Endothelial cell of umbilical vein (primary cell): ENCODE data around the gene JMJD8. TPM values are rescaled to one million over a fixed set of nuclear protein-coding genes. Genes with fewer than 3 reads are reported as not detected.

Source experiments
- BruUV-seq: library from RNA; stranded (reverse); fragments of 400-500 nt; replicated peaks from 2 replicates; lab custom pipeline; 2021; lab: Mats Ljungman, UMichigan
- CTCF ChIA-PET: fragments of 300-600, 350-600 bp; sonication (Branson Sonifier 250); formaldehyde crosslinking; loops from one replicate; lab custom pipeline; 2021; ENCODE audit warnings: antibody characterized with exemption, inconsistent platforms; lab: Charles Lee
- POLR2A ChIA-PET: fragments of 300-600, 350-600 bp; sonication (Branson Sonifier 250); formaldehyde crosslinking; loops from one replicate; lab custom pipeline; 2021; ENCODE audit warnings: antibody characterized with exemption, inconsistent platforms; lab: Charles Lee
- DNase-seq: peaks from one replicate; pipeline ENCODE4 v3.0.0-alpha.2; 2011; ENCODE audit warnings: low read depth, low spot score
- FAIRE-seq: peaks from 2 replicates; lab custom pipeline; 2011; peaks lifted over from hg19 to GRCh38; lab: Jason Lieb, UNC
- H2AFZ ChIP-seq: 2 replicates; pipeline ENCODE4 v1.6.0; 2012; ENCODE audit warnings: low read depth, low read length, control low read depth, inconsistent platforms
- H3K27ac ChIP-seq: 2 replicates; pipeline ENCODE4 v1.5.1; 2011; ENCODE audit warnings: low read depth, mild to moderate bottlenecking, control low read depth, low read length, moderate library complexity; ENCODE audit not compliant: insufficient read depth
- H3K27me3 ChIP-seq, 2 experiments: 2 replicates each; pipeline versions ENCODE4 v1.6.0 to v1.6.1; 2011; ENCODE audit warnings: low read length in 2 of 2, mixed read lengths in 1 of 2; ENCODE audit not compliant: control insufficient read depth in 2 of 2, insufficient read depth in 2 of 2
- H3K36me3 ChIP-seq, 2 experiments: 2 replicates in 1 of 2; 3 replicates in 1 of 2; pipeline ENCODE4 v1.5.1; 2011; ENCODE audit warnings: low read length in 2 of 2, mild to moderate bottlenecking in 1 of 2, moderate library complexity in 1 of 2; ENCODE audit not compliant: control insufficient read depth in 2 of 2, insufficient read depth in 2 of 2; ENCODE audit errors: extremely low read depth in 1 of 2
- H3K4me1 ChIP-seq: 3 replicates; pipeline ENCODE4 v1.5.1; 2011; ENCODE audit warnings: mild to moderate bottlenecking, low read length; ENCODE audit not compliant: control insufficient read depth, insufficient read depth; ENCODE audit errors: extremely low read depth
- H3K4me2 ChIP-seq: 2 replicates; pipeline ENCODE4 v1.6.1; 2011; ENCODE audit warnings: low read length, control low read depth, mixed read lengths; ENCODE audit not compliant: insufficient read depth
- H3K4me3 ChIP-seq, 3 experiments: fragments of 200-600 bp in 1 of 3; sonication (generic), shearing (Covaris generic) in 1 of 3; replicated peaks in 1 of 3; 2 replicates each; pipeline ENCODE4 v1.5.1; 2011 to 2016; ENCODE audit warnings: control low read depth in 3 of 3, low read length in 3 of 3, mild to moderate bottlenecking in 2 of 3, inconsistent platforms in 1 of 3, low read depth in 1 of 3, moderate library complexity in 1 of 3; ENCODE audit not compliant: insufficient read depth in 1 of 3
- H3K79me2 ChIP-seq: 2 replicates; pipeline ENCODE4 v1.6.0; 2012; ENCODE audit warnings: low read length, inconsistent platforms; ENCODE audit not compliant: control insufficient read depth, insufficient read depth
- H3K9ac ChIP-seq: replicated peaks from 2 replicates; pipeline ENCODE3; 2011; ENCODE audit warnings: low read length, control low read depth; ENCODE audit not compliant: insufficient read depth; ENCODE audit errors: extremely low read depth
- H3K9me1 ChIP-seq: replicated peaks from 3 replicates; pipeline ENCODE4 v1.6.0; 2011; ENCODE audit warnings: mild to moderate bottlenecking, low read length; ENCODE audit not compliant: control insufficient read depth, insufficient read depth; ENCODE audit errors: extremely low read depth
- H3K9me3 ChIP-seq: replicated peaks from 2 replicates; pipeline ENCODE4 v1.5.1; 2012; ENCODE audit warnings: low read length, inconsistent platforms; ENCODE audit not compliant: control insufficient read depth, insufficient read depth
- H4K20me1 ChIP-seq: replicated peaks from 2 replicates; pipeline ENCODE3; 2011; ENCODE audit warnings: mild to moderate bottlenecking, low read length; ENCODE audit not compliant: control insufficient read depth, insufficient read depth; ENCODE audit errors: extremely low read depth
- CTCF ChIP-seq, 2 donors: IDR thresholded peaks; 1 replicate in 1 of 2; 2 replicates in 1 of 2; pipeline ENCODE4 v1.5.1; 2011; ENCODE audit warnings: low read length in 2 of 2, mild to moderate bottlenecking in 2 of 2, moderate library complexity in 2 of 2, control low read depth in 1 of 2, inconsistent platforms in 1 of 2, low read depth in 1 of 2; ENCODE audit not compliant: insufficient read depth in 1 of 2; ENCODE audit errors: extremely low read depth in 1 of 2
- EZH2 ChIP-seq: IDR thresholded peaks from 2 replicates; pipeline ENCODE4 v1.6.1; 2012; ENCODE audit warnings: borderline replicate concordance, low read depth, mild to moderate bottlenecking, moderate library complexity, low read length, inconsistent platforms; ENCODE audit not compliant: severe bottlenecking
- FOS ChIP-seq: IDR thresholded peaks from 2 replicates; pipeline ENCODE4 v1.6.1; 2011; ENCODE audit warnings: mild to moderate bottlenecking, low read length, moderate library complexity, borderline replicate concordance; ENCODE audit not compliant: insufficient read depth
- GATA2 ChIP-seq: IDR thresholded peaks from 2 replicates; pipeline ENCODE4 v1.7.0; 2011; ENCODE audit warnings: low read depth, mild to moderate bottlenecking, moderate library complexity, mixed read lengths, low read length; ENCODE audit not compliant: insufficient read length, insufficient read depth
- JUN ChIP-seq: IDR thresholded peaks from 2 replicates; pipeline ENCODE4 v1.6.1; 2011; ENCODE audit warnings: borderline replicate concordance, low read depth; ENCODE audit not compliant: insufficient read length, insufficient read depth
- MAX ChIP-seq: IDR thresholded peaks from 2 replicates; pipeline ENCODE4 v1.6.1; 2011; ENCODE audit not compliant: insufficient read depth, insufficient read length
- MYC ChIP-seq: IDR thresholded peaks from one replicate; pipeline ENCODE4 v1.6.1; 2011; ENCODE audit warnings: mild to moderate bottlenecking, low read depth, low read length
- POLR2A ChIP-seq: IDR thresholded peaks from 2 replicates; pipeline ENCODE4 v1.6.1; 2012; ENCODE audit warnings: low read depth, mild to moderate bottlenecking, control low read depth, low read length
- POLR2AphosphoS5 ChIP-seq: IDR thresholded peaks from 2 replicates; pipeline ENCODE4 v1.6.1; 2012; ENCODE audit warnings: low read depth, mild to moderate bottlenecking, control low read depth, low read length, moderate library complexity; ENCODE audit not compliant: insufficient read depth
- dilution Hi-C: fragments of 300-500 bp; cut with MboI; formaldehyde crosslinking; loops from one replicate; pipeline ENCODE4 v1.15.0; 2019; ENCODE audit warnings: low sequenced_read_pairs; ENCODE audit not compliant: extremely low pct_ligation_motif_present
- intact Hi-C: fragments of 100-400 bp; cut with micrococcal nuclease; formaldehyde crosslinking; loops from one replicate; pipeline ENCODE4 v1.10.0; 2022
- polyA plus RNA-seq, 4 experiments: library from polyadenylated mRNA; depleted of rRNA in 3 of 4; stranded (reverse) in 3 of 4; unstranded in 1 of 4; fragments of >200 nt; gene quantifications; 2 replicates each; pipeline versions ENCODE4 v1.2.1 to v1.2.3, GENCODE V29; 2011 to 2012; ENCODE audit warnings: missing spikeins in 1 of 4
- total RNA-seq: library from RNA; stranded (reverse); gene quantifications from 2 replicates; pipeline ENCODE4 v1.2.3, GENCODE V29; 2021

Gene JMJD8
- total and polyA plus RNA-seq, 2 donors (not counting 3 experiments of a cell fraction or from before 2014, with no cell fraction given): 55.1 to 102 TPM

GRCh38 chr16:703406-703805 is 19.3 kb upstream of the JMJD8 start:
- dilution Hi-C loops: no loop called here
- no peaks in the 10 kb centered on the region for H3K4me1 ChIP-seq
- H3K36me3 ChIP-seq: no peaks in the 10 kb centered on the region
- H3K27me3 ChIP-seq: peaks cover 39 to 44% of the 10 kb centered on the region in 2 experiments
- no TSS peak for BruUV-seq
- H3K79me2 ChIP-seq: no peaks in the 10 kb centered on the region
- POLR2A ChIA-PET: no interaction called here
- H3K9ac ChIP-seq: no peak overlapping the region
- DNase-seq: no peak
- no peak overlapping the region for H3K4me3 ChIP-seq
- no peak for FAIRE-seq
- H2AFZ ChIP-seq: no peak overlapping the region
- H4K20me1 ChIP-seq: no peaks in the 10 kb centered on the region
- TF ChIP-seq CTCF (IDR thresholded peaks at IDR 0.05; ENCODE audit: extremely low read depth in 1 of 2, insufficient read depth in 1 of 2, low read depth in 1 of 2, low read length in 2 of 2) (no peak), MAX (no peak), GATA2 (no peak), MYC (no peak), POLR2A (no peak), EZH2 (no peak), JUN (no peak), FOS (no peak), POLR2AphosphoS5 (no peak)
- CTCF ChIA-PET: interaction anchor here (0.7 to 2.7 kb wide), 6 partner anchors 9 to 82 kb away, joined by 3 to 10 read pairs (median 4); partner anchors contain the start of genes ANTKMT, METRN and WDR24
- H3K4me2 ChIP-seq: no peak overlapping the region
- intact Hi-C loops: no loop called here
- no peak overlapping the region for H3K27ac ChIP-seq
- no peaks in the 10 kb centered on the region for H3K9me1 ChIP-seq
- H3K9me3 ChIP-seq: no peaks in the 10 kb centered on the region
